Activated T-helper 2 cell treated with anti-CD3 and anti-CD28 coated beads, Interferon-gamma antibody, Interleukin-2, Interleukin-4, amounts not matched to agents 10 μg/mL and 5 μg/mL and 100 μg/mL, durations not matched to agents 14 hours and 24 hours and 36 hours (primary cell): ENCODE measurements around the gene DVL1. TPM values are rescaled to one million over a fixed set of nuclear protein-coding genes. Genes with fewer than 3 reads are reported as not detected.

Source experiments
- DNase-seq: peaks from one replicate; pipeline ENCODE4 v3.0.0; 2021; ENCODE audit warnings: low spot score
- H3K27ac Mint-ChIP-seq: one replicate; pipeline ENCODE4 v1.8.0; 2021; ENCODE audit warnings: mixed read lengths
- H3K27me3 Mint-ChIP-seq: one replicate; pipeline ENCODE4 v1.8.0; 2021; ENCODE audit warnings: low read depth, mixed read lengths
- H3K36me3 Mint-ChIP-seq: one replicate; pipeline ENCODE4 v1.8.0; 2021; ENCODE audit warnings: low read depth, mixed read lengths
- H3K4me1 Mint-ChIP-seq: one replicate; pipeline ENCODE4 v1.8.0; 2021; ENCODE audit warnings: low read depth, mixed read lengths
- H3K4me3 Mint-ChIP-seq: one replicate; pipeline ENCODE4 v1.8.0; 2021; ENCODE audit warnings: low read depth, mild to moderate bottlenecking, moderate library complexity, mixed read lengths
- H3K9me3 Mint-ChIP-seq: one replicate; pipeline ENCODE4 v1.8.0; 2021; ENCODE audit warnings: mixed read lengths
- intact Hi-C: fragments of 100-400 bp; cut with micrococcal nuclease; formaldehyde crosslinking; loops from one replicate; pipeline ENCODE4 v1.15.1; 2023
- total RNA-seq: library from RNA; stranded (reverse); gene quantifications from 2 replicates; pipeline ENCODE4 v1.2.3, GENCODE V29; 2022

Gene DVL1
- total RNA-seq, 1 donor from 2014 or later = 60.7 TPM

DNA sequence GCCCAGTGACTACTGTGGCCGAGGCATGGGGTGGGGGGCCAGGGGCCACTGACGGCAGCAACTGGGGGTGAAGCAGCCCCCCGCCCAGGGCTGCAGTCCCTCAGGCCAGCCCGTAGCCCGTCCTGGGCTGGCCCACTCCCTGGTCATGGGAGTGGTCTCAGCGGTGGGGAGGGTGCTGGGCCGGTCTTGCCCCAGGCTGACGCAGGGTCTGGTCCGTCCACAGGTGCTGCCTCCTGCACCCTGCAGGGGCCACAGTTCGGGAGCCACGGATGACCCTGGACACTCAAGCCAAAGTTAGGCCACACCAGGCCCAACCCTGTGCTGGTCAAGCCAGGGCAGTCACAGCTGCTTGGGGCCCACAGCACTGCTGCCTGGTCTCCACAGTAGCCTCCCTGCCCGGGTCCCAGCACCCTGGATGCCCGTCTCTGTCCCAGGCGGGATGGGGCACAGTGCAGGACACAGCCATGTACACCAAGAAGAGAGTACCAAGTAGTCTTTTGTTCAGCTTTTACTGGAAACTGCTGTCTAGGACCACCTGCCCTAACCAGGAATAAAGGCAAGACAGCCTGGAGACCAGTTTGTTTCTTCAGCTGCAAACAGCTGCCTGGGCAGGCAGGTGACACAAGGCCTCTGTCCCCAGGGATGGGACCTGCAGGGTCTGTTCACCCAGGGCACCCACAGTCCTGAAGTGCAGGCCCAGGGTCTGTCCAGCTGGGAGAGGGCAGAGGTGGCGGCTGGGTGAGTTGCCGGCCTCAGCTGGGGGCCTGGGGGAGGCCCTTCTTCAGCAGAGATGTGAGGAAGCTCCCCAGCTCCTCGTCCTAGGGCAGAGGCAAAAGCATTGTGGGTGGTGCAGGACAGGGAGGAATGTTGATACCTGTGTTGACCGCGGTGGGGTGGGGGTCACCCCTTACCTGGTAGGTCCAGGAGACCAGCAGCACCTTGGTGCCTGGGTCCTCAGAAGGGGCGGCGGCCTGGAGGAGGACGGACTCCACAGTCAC is 37.8 kb downstream of the DVL1 start:
- DNase-seq = no peak
- Mint-ChIP-seq H3K27me3 (no peaks in the 10 kb centered on the region), H3K36me3 (peaks cover 28% of the 10 kb centered on the region), H3K4me1 (peaks cover 5% of the 10 kb centered on the region), H3K9me3 (no peaks in the 10 kb centered on the region), H3K4me3 (no peak overlapping the region), H3K27ac (no peak overlapping the region)
- intact Hi-C loops = no loop called here

DNA sequence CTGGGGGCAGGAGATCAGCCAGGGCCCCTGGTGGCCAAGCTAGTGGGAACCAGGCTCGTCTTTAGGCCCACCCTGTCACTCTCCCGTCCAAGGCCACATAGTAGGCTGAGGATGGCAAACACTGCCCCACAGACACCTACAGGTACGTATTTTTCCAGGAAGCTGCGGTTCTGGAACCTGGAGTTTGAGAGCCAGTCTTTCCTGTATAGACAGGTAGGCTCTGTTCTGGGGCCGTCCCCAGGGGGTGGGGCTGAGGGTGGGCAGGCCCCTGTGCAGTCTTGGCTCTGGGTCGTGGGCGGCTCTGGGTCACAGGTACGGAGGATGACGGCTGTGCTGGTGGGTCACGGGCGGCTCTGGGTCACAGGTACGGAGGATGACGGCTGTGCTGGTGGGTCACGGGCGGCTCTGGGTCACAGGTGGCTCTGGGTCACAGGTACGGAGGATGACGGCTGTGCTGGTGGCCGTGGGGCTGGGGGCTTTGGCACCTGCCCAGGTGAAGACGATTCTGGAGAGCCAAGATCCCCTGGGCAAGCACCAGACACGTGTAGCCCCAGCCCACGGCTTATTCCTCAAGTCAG is 38.7 kb downstream of the DVL1 start:
- H3K4me1 Mint-ChIP-seq = peaks cover 10% of the 10 kb centered on the region
- H3K27ac Mint-ChIP-seq = no peak overlapping the region
- H3K36me3 Mint-ChIP-seq = peaks cover 21% of the 10 kb centered on the region
- no peak for DNase-seq
- peak overlapping the region; percentile 30 for H3K4me3 Mint-ChIP-seq
- no peaks in the 10 kb centered on the region for H3K9me3 Mint-ChIP-seq
- intact Hi-C loops = no loop called here
- H3K27me3 Mint-ChIP-seq = no peaks in the 10 kb centered on the region

DNA sequence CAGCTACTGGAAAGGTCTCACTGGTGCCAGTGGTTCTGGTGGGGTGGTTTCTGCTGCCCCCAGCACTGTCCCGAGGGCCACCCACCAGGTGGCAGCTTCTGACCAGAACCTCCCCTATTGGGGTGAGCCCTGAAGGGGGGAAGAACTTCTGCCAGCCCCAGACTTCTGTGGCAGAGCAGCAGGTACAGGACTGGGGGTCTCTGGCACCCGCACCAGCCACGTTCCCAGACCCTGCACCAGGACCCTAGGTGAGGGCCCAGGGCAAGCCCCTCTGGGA is 39.2 kb downstream of the DVL1 start:
- H3K27me3 Mint-ChIP-seq = no peaks in the 10 kb centered on the region
- no peak overlapping the region for H3K27ac Mint-ChIP-seq
- peak overlapping the region; percentile 75 for H3K4me3 Mint-ChIP-seq
- no peaks in the 10 kb centered on the region for H3K9me3 Mint-ChIP-seq
- intact Hi-C loops = no loop called here
- peaks cover 18% of the 10 kb centered on the region for H3K36me3 Mint-ChIP-seq
- no peak for DNase-seq
- H3K4me1 Mint-ChIP-seq = peaks cover 10% of the 10 kb centered on the region

DNA sequence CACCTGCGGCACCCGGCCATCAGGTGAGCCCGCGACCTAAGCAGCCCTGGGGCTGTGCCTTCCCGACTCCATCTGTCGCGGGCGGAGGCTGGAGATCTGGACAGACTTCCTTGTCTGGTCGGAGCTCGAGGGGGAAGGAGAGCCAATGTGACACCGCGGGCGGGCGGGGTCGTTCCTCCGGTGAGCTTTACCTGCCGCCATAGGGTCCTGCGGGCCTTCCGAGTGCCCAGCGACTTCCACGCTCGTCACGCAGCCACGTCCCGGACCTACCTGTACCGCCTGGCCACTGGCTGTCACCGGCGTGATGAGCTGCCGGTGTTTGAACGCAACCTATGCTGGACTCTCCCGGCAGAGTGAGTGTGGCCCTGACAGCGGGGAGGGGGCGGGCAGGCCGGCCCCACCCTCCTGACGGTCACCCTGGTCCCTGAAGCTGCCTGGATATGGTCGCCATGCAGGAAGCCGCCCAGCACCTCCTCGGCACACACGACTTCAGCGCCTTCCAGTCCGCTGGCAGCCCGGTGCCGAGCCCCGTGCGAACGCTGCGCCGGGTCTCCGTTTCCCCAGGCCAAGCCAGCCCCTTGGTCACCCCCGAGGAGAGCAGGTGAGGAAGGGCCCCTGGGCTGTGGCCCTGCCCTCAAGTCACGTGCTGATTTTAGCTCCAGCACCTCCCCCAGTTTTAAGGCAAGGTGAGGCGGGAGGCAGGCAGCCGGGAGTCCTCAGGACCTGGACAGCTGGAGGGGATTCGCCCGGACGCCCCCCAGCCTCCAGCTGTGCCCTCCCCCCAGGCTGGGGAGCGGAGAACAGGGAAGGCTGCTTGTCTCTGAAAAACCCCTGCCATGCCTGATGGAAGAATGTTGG is 39.7 kb downstream of the DVL1 start:
- H3K27ac Mint-ChIP-seq = no peak overlapping the region
- H3K4me1 Mint-ChIP-seq = peaks cover 10% of the 10 kb centered on the region
- peak overlapping the region; percentile 75 for H3K4me3 Mint-ChIP-seq
- peaks cover 15% of the 10 kb centered on the region for H3K36me3 Mint-ChIP-seq
- H3K9me3 Mint-ChIP-seq = no peaks in the 10 kb centered on the region
- no peaks in the 10 kb centered on the region for H3K27me3 Mint-ChIP-seq
- intact Hi-C loops = loop anchor here (2.0 to 10.0 kb wide), 3 partner anchors 39 to 192 kb away; partner anchors contain the start of genes AURKAIP1, C1orf159 and DVL1
- no peak for DNase-seq

DNA sequence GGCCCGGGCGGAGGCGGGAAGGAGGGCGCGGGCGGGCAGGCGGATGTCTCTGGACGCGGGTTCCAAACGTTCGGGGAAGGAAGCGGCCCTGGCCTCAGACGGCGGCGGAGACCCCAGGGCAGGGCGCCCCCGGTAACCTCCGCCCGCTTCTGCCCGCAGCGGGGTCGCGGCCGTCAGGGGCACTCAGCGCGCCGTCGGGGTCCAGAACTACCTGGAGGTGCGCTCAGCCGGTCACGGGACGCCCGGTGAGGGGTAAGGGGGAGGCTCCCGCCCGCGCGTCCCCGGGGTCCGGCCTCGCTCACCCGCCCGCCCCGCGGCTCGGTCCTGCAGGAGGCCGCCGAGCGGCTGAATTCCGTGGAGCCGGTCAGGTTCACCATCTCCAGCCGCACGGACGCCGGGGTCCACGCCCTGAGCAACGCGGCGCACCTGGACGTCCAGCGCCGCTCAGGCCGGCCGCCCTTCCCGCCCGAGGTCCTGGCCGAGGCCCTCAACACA is 40.4 kb downstream of the DVL1 start:
- no peak for DNase-seq

DNA sequence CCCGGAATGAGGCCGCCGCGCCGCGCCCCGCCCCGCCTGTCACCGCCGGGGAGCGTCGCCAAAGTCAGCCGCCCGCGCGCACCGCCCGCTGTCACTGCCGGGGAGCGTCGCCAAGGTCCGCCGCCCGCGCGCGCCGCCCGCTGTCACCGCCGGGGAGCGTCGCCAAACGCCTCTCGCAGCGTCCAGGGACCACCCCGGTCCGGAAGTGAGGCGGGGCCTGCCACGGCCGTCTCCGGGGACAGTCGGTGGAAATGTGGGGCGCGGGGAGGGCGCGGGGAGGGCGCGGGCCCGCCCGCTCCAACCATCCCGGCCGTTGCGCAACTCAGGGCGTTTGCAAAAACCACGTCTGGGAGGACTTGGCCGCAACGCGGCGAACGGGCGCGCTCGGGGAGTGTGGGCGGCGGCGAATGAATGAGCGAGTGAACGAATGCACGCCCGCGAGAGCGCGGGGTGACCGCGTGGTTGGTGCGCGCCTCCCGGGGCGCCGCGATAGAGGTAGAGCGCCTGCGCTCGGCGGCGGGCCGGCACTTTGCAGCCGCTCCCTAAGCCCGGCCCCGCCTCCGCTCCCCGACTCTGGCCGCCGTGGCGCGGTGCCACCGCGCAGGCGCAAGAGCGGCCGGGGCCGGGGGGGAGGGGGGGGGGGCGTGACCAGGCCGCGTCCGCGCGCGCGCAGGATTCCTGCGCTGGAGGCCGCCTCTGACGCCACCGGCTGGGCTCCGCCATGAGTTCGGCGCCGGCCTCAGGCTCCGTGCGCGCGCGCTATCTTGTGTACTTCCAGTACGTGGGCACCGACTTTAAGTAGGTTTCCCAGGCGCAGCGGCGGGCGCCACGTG is 41.1 kb downstream of the DVL1 start, which contains the start of the genes ACAP3 and PUSL1:
ACAP3 (minus strand) TSS at position 8 of the 833 bp plus-strand sequence. CDS start 115 bp downstream, outside the sequence.
PUSL1 (plus strand) TSS at position 675 of the 833 bp plus-strand sequence; CDS start at position 722, 47 bp downstream.
- Mint-ChIP-seq H3K4me3 (peak within 1 kb of the TSS; percentile 85), H3K27ac (peak within 1 kb of the TSS; percentile 79), H3K36me3 (peaks cover 9% of the 10 kb centered on the region), H3K27me3 (no peaks in the 10 kb centered on the region), H3K9me3 (no peaks in the 10 kb centered on the region), H3K4me1 (peaks cover 10% of the 10 kb centered on the region)
- DNase-seq = peak; percentile 89
- intact Hi-C loops = loop anchor here (1.0 to 10.0 kb wide), 4 partner anchors 16 to 191 kb away; partner anchors contain the start of genes AURKAIP1, C1orf159, CPTP and DVL1

More for the DNA sequence above, 40.4 kb downstream of the DVL1 start:
- Mint-ChIP-seq H3K27ac (peak overlapping the region; percentile 79), H3K4me1 (peaks cover 10% of the 10 kb centered on the region), H3K9me3 (no peaks in the 10 kb centered on the region), H3K27me3 (no peaks in the 10 kb centered on the region), H3K4me3 (peak overlapping the region; percentile 85), H3K36me3 (peaks cover 14% of the 10 kb centered on the region)
- intact Hi-C loops = loop anchor here (1.0 to 10.0 kb wide), 4 partner anchors 15 to 192 kb away; partner anchors contain the start of genes AURKAIP1, C1orf159, CPTP and DVL1

DNA sequence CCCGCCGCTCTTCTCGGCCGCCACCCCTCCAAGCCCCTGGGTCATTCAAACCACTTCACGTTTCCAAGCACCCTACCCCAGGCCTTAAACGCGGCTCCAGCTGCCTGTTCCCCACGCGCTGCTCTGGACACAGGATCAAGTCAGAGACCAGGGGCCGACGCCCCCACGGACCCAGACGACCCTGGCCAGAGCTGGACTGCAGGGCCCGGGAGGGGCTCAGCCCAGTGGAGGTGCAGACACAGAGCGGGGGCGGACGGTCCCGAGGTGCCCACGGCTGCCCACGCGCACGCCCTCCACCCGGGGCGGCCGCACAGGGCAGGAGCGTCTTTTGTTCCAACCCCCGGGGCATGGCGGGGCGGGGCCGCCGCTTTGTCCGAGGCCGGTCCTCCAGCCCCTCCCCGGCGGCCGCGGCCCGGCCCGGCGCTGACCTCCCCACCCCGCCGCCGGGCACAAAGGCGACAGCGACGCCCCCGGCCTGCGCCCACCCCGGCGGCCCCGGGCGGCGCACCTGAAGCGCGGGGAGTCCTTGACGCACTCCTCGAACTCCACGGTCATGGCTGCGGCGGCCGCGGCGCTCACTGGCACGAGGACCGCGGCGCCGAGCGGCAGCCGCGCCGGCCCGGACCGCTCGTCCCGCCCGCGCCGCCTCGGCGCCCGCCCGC is 41.8 kb downstream of the DVL1 start:
- Mint-ChIP-seq H3K36me3 (peaks cover 6% of the 10 kb centered on the region), H3K4me1 (peaks cover 10% of the 10 kb centered on the region), H3K27ac (peak overlapping the region; percentile 72), H3K27me3 (no peaks in the 10 kb centered on the region), H3K4me3 (peak overlapping the region; percentile 84), H3K9me3 (no peaks in the 10 kb centered on the region)
- DNase-seq = no peak
- intact Hi-C loops = loop anchor here (5.0 to 10.0 kb wide), 2 partner anchors 67 to 190 kb away; partner anchors contain the start of genes AURKAIP1 and C1orf159

DNA sequence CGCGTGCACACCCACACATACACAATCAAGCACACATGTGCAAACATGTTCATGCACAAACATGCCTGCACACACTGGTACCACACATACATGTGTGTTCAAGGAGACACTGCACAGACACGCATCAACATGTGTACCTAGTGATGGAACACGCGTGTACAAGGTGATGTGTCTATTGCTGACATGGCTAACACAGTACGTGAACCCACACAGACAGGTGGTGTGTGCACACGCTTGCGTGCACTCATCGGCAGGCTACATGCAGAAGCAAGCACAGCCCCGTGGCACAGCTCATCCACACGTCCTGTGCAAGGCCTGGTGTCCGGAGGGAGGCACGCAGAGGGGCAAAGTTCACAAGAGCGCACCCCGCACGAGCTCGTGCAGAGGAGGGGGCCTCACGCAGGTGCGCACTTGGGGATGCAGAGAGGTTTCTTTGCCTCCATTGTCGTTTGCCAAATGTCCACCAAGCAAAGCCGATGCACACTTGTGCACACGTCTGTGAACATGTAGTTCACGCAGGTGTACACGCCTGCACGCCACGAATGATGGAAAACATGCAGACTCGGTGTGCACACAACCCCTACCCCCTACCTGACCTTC is 42.5 kb downstream of the DVL1 start:
- H3K4me1 Mint-ChIP-seq = peaks cover 10% of the 10 kb centered on the region

DNA sequence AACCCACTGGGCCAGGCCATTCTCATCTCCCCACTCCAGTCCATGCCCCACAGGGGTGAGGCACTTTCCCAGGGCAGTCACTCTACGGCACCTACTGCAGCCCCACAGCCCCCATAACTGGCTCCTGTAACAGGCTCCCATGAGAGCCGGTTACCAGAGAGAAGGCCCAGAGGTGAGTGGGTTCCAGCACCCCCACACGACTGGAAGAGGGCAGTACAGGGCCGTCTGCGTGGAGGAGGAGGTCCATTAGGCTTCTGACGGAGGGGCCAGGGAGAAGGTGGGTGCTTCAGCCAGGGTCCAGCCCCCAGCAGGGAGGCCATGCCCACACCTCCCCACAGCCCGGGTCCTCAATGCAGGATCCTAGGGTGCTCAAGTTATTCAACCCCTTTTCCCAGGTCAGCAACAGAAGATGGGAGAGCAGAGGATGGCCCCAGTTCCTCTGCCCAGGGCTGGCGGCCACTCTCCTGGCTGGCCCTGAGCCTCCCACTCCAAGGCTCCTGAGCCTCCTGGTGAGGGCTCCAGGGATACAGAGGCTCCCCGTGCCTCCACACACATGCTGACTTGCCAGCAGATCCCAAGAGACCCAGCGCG is 43.1 kb downstream of the DVL1 start:
- Mint-ChIP-seq H3K36me3 (peaks cover 6% of the 10 kb centered on the region), H3K27ac (peak overlapping the region; percentile 72), H3K4me1 (peaks cover 10% of the 10 kb centered on the region), H3K4me3 (peak overlapping the region; percentile 84), H3K27me3 (no peaks in the 10 kb centered on the region), H3K9me3 (no peaks in the 10 kb centered on the region)
- intact Hi-C loops = loop anchor here (5.0 to 10.0 kb wide), 2 partner anchors 69 to 189 kb away; partner anchors contain the start of genes AURKAIP1 and C1orf159
- no peak for DNase-seq

More for the DNA sequence above, 42.5 kb downstream of the DVL1 start:
- H3K36me3 Mint-ChIP-seq = peaks cover 6% of the 10 kb centered on the region
- peak overlapping the region; percentile 84 for H3K4me3 Mint-ChIP-seq
- no peaks in the 10 kb centered on the region for H3K9me3 Mint-ChIP-seq
- no peak for DNase-seq
- peak overlapping the region; percentile 72 for H3K27ac Mint-ChIP-seq
- H3K27me3 Mint-ChIP-seq = no peaks in the 10 kb centered on the region
- intact Hi-C loops = loop anchor here (5.0 to 10.0 kb wide), 2 partner anchors 68 to 189 kb away; partner anchors contain the start of genes AURKAIP1 and C1orf159

DNA sequence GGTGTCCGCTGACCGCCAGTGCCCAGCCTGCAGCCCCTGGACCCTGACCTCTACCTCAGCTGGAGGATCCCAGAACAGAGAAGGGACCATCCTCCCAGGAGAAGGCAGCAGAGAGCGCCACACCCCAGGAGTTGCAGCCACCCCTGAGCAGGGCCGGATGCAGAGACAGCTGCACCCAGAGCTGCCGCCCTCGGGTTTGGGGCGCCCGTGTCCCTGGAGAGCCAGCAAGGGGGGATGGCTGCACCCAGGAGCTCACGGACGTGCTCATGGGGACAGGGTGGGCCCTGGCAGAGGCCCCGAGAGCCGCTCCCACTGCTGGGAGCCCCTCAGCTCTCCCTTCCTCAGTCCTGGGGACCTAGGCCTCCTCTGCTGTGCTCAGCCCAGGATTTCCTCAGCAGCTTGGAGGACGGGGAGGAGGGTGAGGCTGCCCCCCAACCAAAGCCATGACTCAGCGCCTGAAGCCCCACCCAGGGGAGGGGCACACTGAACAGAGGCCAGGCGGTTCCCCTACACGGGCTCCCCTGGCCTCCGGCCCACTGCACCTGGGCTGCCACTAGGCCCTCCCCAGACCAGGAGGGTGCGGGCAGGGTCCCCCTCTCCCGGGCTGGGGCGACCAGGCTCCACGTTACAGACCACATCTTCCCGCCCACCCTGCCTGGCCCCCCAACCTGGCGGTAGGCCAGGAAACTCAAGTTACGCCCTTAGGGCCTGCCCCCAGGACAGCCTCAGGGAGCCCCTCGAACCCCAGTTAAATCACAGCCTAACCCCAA is 43.7 kb downstream of the DVL1 start:
- H3K36me3 Mint-ChIP-seq = peaks cover 2% of the 10 kb centered on the region
- peak overlapping the region; percentile 84 for H3K4me3 Mint-ChIP-seq
- peak; percentile 65 for DNase-seq
- H3K27ac Mint-ChIP-seq = peak overlapping the region; percentile 72
- no peaks in the 10 kb centered on the region for H3K9me3 Mint-ChIP-seq
- H3K27me3 Mint-ChIP-seq = no peaks in the 10 kb centered on the region
- H3K4me1 Mint-ChIP-seq = peaks cover 10% of the 10 kb centered on the region
- intact Hi-C loops = loop anchor here (5.0 to 10.0 kb wide), 2 partner anchors 69 to 188 kb away; partner anchors contain the start of genes AURKAIP1 and C1orf159
